Measurements from ENCODE around the gene IMMP2L. TPM values are rescaled to one million over a fixed set of nuclear protein-coding genes. Genes with fewer than 3 reads are reported as not detected.

IMMP2L gene
- total and polyA plus RNA-seq, 2 of the 13 experiments (the other 11 are each of a cell fraction or from before 2014, with no cell fraction given) = 7.8 to 16.9 TPM

DNA sequence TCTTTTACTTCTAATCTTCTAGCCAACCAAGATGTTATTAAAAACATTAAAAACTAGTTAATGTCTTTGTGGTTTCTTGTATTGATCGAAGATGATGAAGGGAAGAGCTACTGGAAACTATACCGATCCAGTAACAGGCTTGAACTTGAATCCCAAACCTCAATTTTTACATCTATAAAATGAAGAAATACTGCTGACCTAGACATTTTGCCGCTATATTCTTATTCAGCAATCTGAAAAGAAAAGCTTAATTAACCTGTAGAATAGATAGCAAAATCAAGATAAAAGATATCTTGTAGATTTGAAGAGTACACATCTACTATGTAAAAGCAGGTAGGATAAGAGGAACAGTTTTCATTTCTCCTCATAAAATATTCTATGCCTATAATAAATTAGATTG lies 797.4 kb downstream of the IMMP2L start:
- H3K9ac ChIP-seq (ENCODE audit: insufficient read depth, low read depth, low read length) = no peak overlapping the region
- POLR2A ChIA-PET = no interaction called here
- no peaks in the 10 kb centered on the region for H3K36me3 ChIP-seq (replicated peaks in 1 of 2; ENCODE audit: control insufficient read depth in 1 of 2, insufficient read depth in 2 of 2, low read length in 2 of 2)
- H3K79me2 ChIP-seq (ENCODE audit: insufficient read depth, low read length) = no peaks in the 10 kb centered on the region
- H3K4me2 ChIP-seq (ENCODE audit: low read depth, low read length) = no peak overlapping the region
- no peak for ATAC-seq
- no peaks in the 10 kb centered on the region for H3K27me3 ChIP-seq (ENCODE audit: control insufficient read depth in 1 of 2, insufficient read depth in 2 of 2, low read length in 2 of 2)
- no TSS peak for BruUV-seq (replicated peaks)
- CTCF ChIA-PET (ENCODE audit: low intra/inter-chr PET ratio, low total read pairs) = no interaction called here
- 27% methylated on average over 3 of the region's 3 CpGs for WGBS (ENCODE audit: low lambda C conversion rate)
- H3K27ac ChIP-seq (ENCODE audit: extremely low read length, insufficient read depth, low read length) = no peak overlapping the region
- DNase-seq (ENCODE audit: low spot score) = no peak
- no peak overlapping the region for H3K4me3 ChIP-seq (replicated peaks in 1 of 3; ENCODE audit: insufficient read depth in 1 of 3, low read depth in 2 of 3, low read length in 3 of 3)
- intact Hi-C loops (cut with micrococcal nuclease; ENCODE audit: unreplicated experiment) = no loop called here
- no peak overlapping the region for H2AFZ ChIP-seq (ENCODE audit: low read length)
- no peaks in the 10 kb centered on the region for H4K20me1 ChIP-seq (ENCODE audit: insufficient read depth, low read length)
- H3K9me3 ChIP-seq (ENCODE audit: low read length) = no peaks in the 10 kb centered on the region
- no peaks in the 10 kb centered on the region for H3K4me1 ChIP-seq (ENCODE audit: insufficient read depth, low read length)
- in situ Hi-C loops (cut with HindIII; ENCODE audit: extremely low pct_ligation_motif_present, low pct_unique_long_range_greater_than_20kb) = no loop called here
- TF ChIP-seq ZNF317 (CRISPR knock-in tag; IDR thresholded peaks at IDR 0.05) = no peak
- TF ChIP-seq MAFF (IDR thresholded peaks at IDR 0.05; ENCODE audit: low read depth, low read length) = peak; percentile 93
- peak; percentile 91 to 96 for TF ChIP-seq MAFK (conservative IDR thresholded peaks at IDR 0.05 in 1 of 2, IDR thresholded peaks at IDR 0.05 in 1 of 2; ENCODE audit: low read length in 2 of 2)
- TF ChIP-seq ZNF776 (CRISPR knock-in tag; IDR thresholded peaks at IDR 0.05) = no peak
- no peak for FAIRE-seq

DNA sequence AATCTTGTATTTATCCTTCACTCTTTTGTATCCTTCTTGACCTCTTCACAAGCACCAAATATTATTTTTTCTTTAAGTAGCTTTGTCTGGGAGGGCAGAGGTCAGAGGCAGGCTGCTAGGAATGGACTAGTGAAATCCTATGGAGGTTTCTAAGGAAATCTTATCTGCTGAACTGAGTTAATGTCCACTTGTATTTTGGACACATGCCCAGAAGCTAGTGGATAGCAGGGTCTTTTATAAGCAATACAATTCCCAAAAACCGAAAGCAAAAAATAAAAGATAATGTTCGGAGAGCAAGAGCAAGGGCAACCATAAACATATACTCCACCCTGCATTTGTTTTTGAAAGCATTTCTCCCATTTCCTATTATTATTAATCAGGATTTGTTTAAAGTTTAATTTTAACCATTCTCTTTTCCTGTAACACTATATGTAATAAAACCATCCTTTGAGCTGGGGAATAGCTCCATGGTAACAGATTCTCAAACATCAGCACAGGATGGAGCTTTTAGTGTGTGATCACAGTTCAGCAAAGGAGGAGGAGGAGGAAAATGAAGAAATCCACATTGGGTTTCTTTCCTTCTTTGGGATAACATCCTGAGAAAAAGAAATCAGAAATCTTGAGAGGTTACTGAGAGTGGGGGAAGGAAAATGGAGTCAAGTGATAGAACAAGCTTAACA lies 799.6 kb downstream of the IMMP2L start:
- in situ Hi-C loops (cut with HindIII; ENCODE audit: extremely low pct_ligation_motif_present, low pct_unique_long_range_greater_than_20kb) (no loop called here), intact Hi-C loops (cut with micrococcal nuclease; ENCODE audit: unreplicated experiment) (no loop called here)
- no peak for ATAC-seq
- DNase-seq (ENCODE audit: low spot score) = no peak
- H3K9me3 ChIP-seq (ENCODE audit: low read length) = no peaks in the 10 kb centered on the region
- no peaks in the 10 kb centered on the region for H3K79me2 ChIP-seq (ENCODE audit: insufficient read depth, low read length)
- H3K4me3 ChIP-seq (replicated peaks in 1 of 3; ENCODE audit: insufficient read depth in 1 of 3, low read depth in 2 of 3, low read length in 3 of 3) = no peak overlapping the region
- BruUV-seq (replicated peaks) = no TSS peak
- CTCF ChIA-PET (ENCODE audit: low intra/inter-chr PET ratio, low total read pairs) = no interaction called here
- H3K4me1 ChIP-seq (ENCODE audit: insufficient read depth, low read length) = no peaks in the 10 kb centered on the region
- no peak for FAIRE-seq
- TF ChIP-seq KDM5B (CRISPR knock-in tag; IDR thresholded peaks at IDR 0.05; ENCODE audit: borderline replicate concordance) = no peak
- 37% methylated on average over 2 of the region's 2 CpGs for WGBS (ENCODE audit: low lambda C conversion rate)
- no peak overlapping the region for H3K27ac ChIP-seq (ENCODE audit: extremely low read length, insufficient read depth, low read length)
- H2AFZ ChIP-seq (ENCODE audit: low read length) = no peak overlapping the region
- no peaks in the 10 kb centered on the region for H4K20me1 ChIP-seq (ENCODE audit: insufficient read depth, low read length)
- H3K9ac ChIP-seq (ENCODE audit: insufficient read depth, low read depth, low read length) = no peak overlapping the region
- POLR2A ChIA-PET = no interaction called here
- H3K27me3 ChIP-seq (ENCODE audit: control insufficient read depth in 1 of 2, insufficient read depth in 2 of 2, low read length in 2 of 2) = no peaks in the 10 kb centered on the region
- H3K4me2 ChIP-seq (ENCODE audit: low read depth, low read length) = no peak overlapping the region
- H3K36me3 ChIP-seq (replicated peaks in 1 of 2; ENCODE audit: control insufficient read depth in 1 of 2, insufficient read depth in 2 of 2, low read length in 2 of 2) = no peaks in the 10 kb centered on the region

Data from HepG2 (cell line).